Measurements from ENCODE around the gene PRKD1.

Gene PRKD1

GRCh38 chr14:29895591-29896083 is 32.0 kb downstream of the PRKD1 start:
- no peak for TF ChIP-seq CTCF (IDR thresholded peaks at IDR 0.05; ENCODE audit: low read length, missing control alignments)
- H3K4me3 ChIP-seq (replicated peaks; ENCODE audit: low read depth, low read length): no peak overlapping the region
- no peak for DNase-seq (ENCODE audit: low read depth)

- TF ChIP-seq CTCF (IDR thresholded peaks at IDR 0.05; ENCODE audit: low read length, missing control alignments): no peak
- H3K4me3 ChIP-seq (replicated peaks; ENCODE audit: low read depth, low read length): no peak overlapping the region
- no peak for DNase-seq (ENCODE audit: low read depth)
Measured at GRCh38 chr14:29893989-29894388, 33.7 kb downstream of the PRKD1 start.

- H3K4me3 ChIP-seq (replicated peaks; ENCODE audit: low read depth, low read length): no peak overlapping the region
- DNase-seq (ENCODE audit: low read depth): peak; percentile 56
- no peak for TF ChIP-seq CTCF (IDR thresholded peaks at IDR 0.05; ENCODE audit: low read length, missing control alignments)
Measured at GRCh38 chr14:29892327-29892726, 35.3 kb downstream of the PRKD1 start.

- no peak overlapping the region for H3K4me3 ChIP-seq (replicated peaks; ENCODE audit: low read depth, low read length)
- no peak for DNase-seq (ENCODE audit: low read depth)
- TF ChIP-seq CTCF (IDR thresholded peaks at IDR 0.05; ENCODE audit: low read length, missing control alignments): no peak
Measured at GRCh38 chr14:29885988-29886387, 41.7 kb downstream of the PRKD1 start.

- TF ChIP-seq CTCF (IDR thresholded peaks at IDR 0.05; ENCODE audit: low read length, missing control alignments): no peak
- peak; percentile 19 for DNase-seq (ENCODE audit: low read depth)
- no peak overlapping the region for H3K4me3 ChIP-seq (replicated peaks; ENCODE audit: low read depth, low read length)
Measured at GRCh38 chr14:29868000-29868399, 59.6 kb downstream of the PRKD1 start.

GRCh38 chr14:29865299-29865698 is 62.3 kb downstream of the PRKD1 start:
- TF ChIP-seq CTCF (IDR thresholded peaks at IDR 0.05; ENCODE audit: low read length, missing control alignments): no peak
- no peak for DNase-seq (ENCODE audit: low read depth)
- H3K4me3 ChIP-seq (replicated peaks; ENCODE audit: low read depth, low read length): no peak overlapping the region

- no peak for TF ChIP-seq CTCF (IDR thresholded peaks at IDR 0.05; ENCODE audit: low read length, missing control alignments)
- no peak for DNase-seq (ENCODE audit: low read depth)
- no peak overlapping the region for H3K4me3 ChIP-seq (replicated peaks; ENCODE audit: low read depth, low read length)
Measured at GRCh38 chr14:29861996-29862395, 65.7 kb downstream of the PRKD1 start.

All from fibroblast of pulmonary artery (primary cell).